ENCODE measurements around the gene ORM1. TPM values are rescaled to one million over a fixed set of nuclear protein-coding genes. Genes with fewer than 3 reads are reported as not detected.

The ORM1 gene
- total and polyA plus RNA-seq, 2 donors (not counting 3 experiments of a cell fraction or from before 2014, with no cell fraction given): not detected

GRCh38 chr9:114343471-114344187 is 20.7 kb downstream of the ORM1 start:
- peaks cover 8 to 47% of the 10 kb centered on the region in 2 experiments for H3K36me3 ChIP-seq (ENCODE audit: control insufficient read depth in 2 of 2, extremely low read depth in 1 of 2, insufficient read depth in 2 of 2, low read length in 2 of 2)
- TF ChIP-seq JUN (IDR thresholded peaks at IDR 0.05; ENCODE audit: borderline replicate concordance, insufficient read depth, insufficient read length, low read depth) (no peak), CTCF (IDR thresholded peaks at IDR 0.05; ENCODE audit: extremely low read depth in 1 of 2, insufficient read depth in 1 of 2, low read depth in 1 of 2, low read length in 2 of 2) (no peak), POLR2AphosphoS5 (IDR thresholded peaks at IDR 0.05; ENCODE audit: insufficient read depth, low read depth, low read length) (no peak), MAX (IDR thresholded peaks at IDR 0.05; ENCODE audit: insufficient read depth, insufficient read length) (no peak), EZH2 (IDR thresholded peaks at IDR 0.05; ENCODE audit: borderline replicate concordance, low read depth, low read length, severe bottlenecking) (no peak), MYC (IDR thresholded peaks at IDR 0.05; ENCODE audit: low read depth, low read length) (no peak), POLR2A (IDR thresholded peaks at IDR 0.05; ENCODE audit: low read depth, low read length) (no peak), FOS (IDR thresholded peaks at IDR 0.05; ENCODE audit: borderline replicate concordance, insufficient read depth, low read length) (no peak)
- CTCF ChIA-PET: no interaction called here

More at GRCh38 chr9:114343471-114344187, 20.7 kb downstream of the ORM1 start:
- H3K9me3 ChIP-seq (replicated peaks; ENCODE audit: control insufficient read depth, insufficient read depth, low read length): no peaks in the 10 kb centered on the region
- H3K27me3 ChIP-seq (ENCODE audit: control insufficient read depth in 2 of 2, insufficient read depth in 2 of 2, low read length in 2 of 2): no peaks in the 10 kb centered on the region
- H3K4me1 ChIP-seq (ENCODE audit: control insufficient read depth, extremely low read depth, insufficient read depth, low read length): no peaks in the 10 kb centered on the region
- no peak for FAIRE-seq
- no TSS peak for BruUV-seq (replicated peaks)
- DNase-seq (ENCODE audit: low read depth, low spot score): no peak
- intact Hi-C loops (cut with micrococcal nuclease): no loop called here
- no peaks in the 10 kb centered on the region for H3K9me1 ChIP-seq (replicated peaks; ENCODE audit: control insufficient read depth, extremely low read depth, insufficient read depth, low read length)
- dilution Hi-C loops (cut with MboI; ENCODE audit: extremely low pct_ligation_motif_present, low sequenced_read_pairs): no loop called here
- H3K9ac ChIP-seq (replicated peaks; ENCODE audit: extremely low read depth, insufficient read depth, low read length): no peak overlapping the region
- no peak overlapping the region for H3K4me2 ChIP-seq (ENCODE audit: insufficient read depth, low read length)
- no peak overlapping the region for H3K27ac ChIP-seq (ENCODE audit: insufficient read depth, low read depth, low read length)
- POLR2A ChIA-PET: no interaction called here
- no peak overlapping the region for H2AFZ ChIP-seq (ENCODE audit: low read depth, low read length)
- no peaks in the 10 kb centered on the region for H3K79me2 ChIP-seq (ENCODE audit: control insufficient read depth, insufficient read depth, low read length)
- H3K4me3 ChIP-seq (replicated peaks in 1 of 3; ENCODE audit: insufficient read depth in 1 of 3, low read depth in 1 of 3, low read length in 3 of 3): no peak overlapping the region
- no peaks in the 10 kb centered on the region for H4K20me1 ChIP-seq (replicated peaks; ENCODE audit: control insufficient read depth, extremely low read depth, insufficient read depth, low read length)
